Stomach (tissue), 9 donors: ENCODE measurements around the gene ATG14. TPM values are rescaled to one million over a fixed set of nuclear protein-coding genes. Genes with fewer than 3 reads are reported as not detected.

Experiments used
- DNase-seq, 2 donors: peaks; one replicate each; pipeline versions ENCODE4 v3.0.0 to v3.0.0-alpha.2; 2013 to 2019
- H3K27ac ChIP-seq, 5 donors: fragments of 200-600 bp in 4 of 5; sonication (generic) in 4 of 5; one replicate each; pipeline ENCODE4 v1.5.1; 2013 to 2019; ENCODE audit warnings: mild to moderate bottlenecking in 1 of 5, moderate library complexity in 1 of 5
- H3K27me3 ChIP-seq, 3 donors: fragments of 200-600 bp; sonication (generic); one replicate each; pipeline ENCODE4 v1.5.1; 2017 to 2019; ENCODE audit warnings: mixed run types in 1 of 3
- H3K36me3 ChIP-seq, 4 donors: fragments of 200-600 bp; sonication (generic); 1 replicate in 3 of 4; 2 replicates in 1 of 4; pipeline ENCODE4 v1.5.1; 2016 to 2019
- H3K4me1 ChIP-seq, 4 donors: fragments of 200-600 bp; sonication (generic); one replicate each; pipeline ENCODE4 v1.5.1; 2016 to 2019
- H3K4me3 ChIP-seq, 4 donors: fragments of 200-600 bp; sonication (generic) in 3 of 4; one replicate each; pipeline ENCODE4 v1.5.1; 2016 to 2019; ENCODE audit warnings: mild to moderate bottlenecking in 1 of 4
- H3K9me3 ChIP-seq, 4 donors: fragments of 200-600 bp; sonication (generic); one replicate each; pipeline ENCODE4 v1.5.1; 2016 to 2019
- EP300 ChIP-seq: sonication (generic); formaldehyde crosslinking; IDR thresholded peaks from one replicate; pipeline ENCODE4 v1.6.1; 2017; ENCODE audit warnings: antibody characterized with exemption
- POLR2A ChIP-seq, 4 donors: fragments of 450-650 bp; IDR thresholded peaks; one replicate each; pipeline ENCODE4 v1.6.1; 2016; ENCODE audit warnings: antibody characterized with exemption in 4 of 4, control low read depth in 2 of 4, mild to moderate bottlenecking in 1 of 4, moderate library complexity in 1 of 4
- POLR2AphosphoS5 ChIP-seq, 3 donors: sonication (generic); formaldehyde crosslinking; IDR thresholded peaks; one replicate each; pipeline ENCODE4 v1.6.1; 2016; ENCODE audit warnings: antibody characterized with exemption in 3 of 3
- WGBS, 5 donors: extraction: QIAGEN DNeasy Blood & Tissue Kit in 3 of 5; methylation state at CpG; one replicate each; pipeline versions ENCODE4 v1.1.5 to v1.1.7; 2013 to 2018; 5-methylcytosine and 5-hydroxymethylcytosine counted together
- intact Hi-C: fragments of 100-400 bp; cut with DNase I; formaldehyde crosslinking; loops from one replicate; pipeline ENCODE4 v1.15.1; 2023; ENCODE audit warnings: low total_unique reads
- polyA plus RNA-seq, 3 donors: library from polyadenylated mRNA; stranded (reverse); fragments of 200-250 nt; gene quantifications; one replicate each; pipeline ENCODE4 v1.2.3, GENCODE V29; 2013
- total RNA-seq, 5 donors: library from RNA; depleted of rRNA; stranded (reverse); fragments of >200 nt; gene quantifications; one replicate each; pipeline versions ENCODE4 v1.1.0 to v1.2.3, GENCODE V29; 2014 to 2016
- TF ChIP-seq, protein P1 (sequence below), 7 experiments: fragments of 450-650 bp in 4 of 7; fragments of 200-600 bp in 3 of 7; sonication (generic) in 3 of 7; IDR thresholded peaks; one replicate each; pipeline ENCODE4 v1.5.1; 2016 to 2019; ENCODE audit warnings: antibody characterized with exemption in 7 of 7, control low read depth in 2 of 7, mild to moderate bottlenecking in 1 of 7
- donor health status: healthy with polysubstance abuse.
- donor health status: Bipolar disorder and iron deficiency.
- donor health status: healthy.

The ATG14 gene
- total and polyA plus RNA-seq, 8 donors: 3.3 to 29.7 (median 5.8) TPM

DNA sequence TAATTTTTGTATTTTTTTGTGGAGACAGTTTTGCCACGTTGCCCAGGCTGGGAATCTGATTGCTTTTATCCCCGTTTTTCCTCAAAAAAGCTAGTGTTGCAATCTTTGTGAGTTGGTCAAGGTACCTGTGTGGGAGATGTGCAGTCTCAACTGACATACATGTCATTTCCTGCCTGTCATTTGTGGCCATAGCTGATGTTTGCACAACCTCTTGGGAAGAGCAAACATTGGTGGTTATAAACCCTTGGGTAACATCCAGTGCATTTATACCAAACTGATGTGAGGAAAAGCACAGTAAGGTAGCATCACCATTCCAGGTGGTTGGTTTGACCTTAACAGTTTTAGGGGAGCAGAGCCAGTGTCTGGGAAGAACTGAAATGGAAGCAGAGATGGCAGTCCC lies 54.7 kb downstream of the ATG14 start:
- intact Hi-C loops: loop anchor here (10.0 kb wide), 1 partner anchor 92 kb away; no protein-coding TSS in a partner anchor
- DNase-seq: no peak
- peaks cover 8 to 37% (median 34%) of the 10 kb centered on the region in 4 donors for H3K36me3 ChIP-seq
- no peak overlapping the region for H3K27ac ChIP-seq
- peaks cover 0 to 12% (median 8%) of the 10 kb centered on the region in 4 donors for H3K4me1 ChIP-seq
- no peaks in the 10 kb centered on the region for H3K9me3 ChIP-seq
- TF ChIP-seq POLR2A (IDR thresholded peaks at IDR 0.05): no peak
- no peak for TF ChIP-seq EP300
- TF ChIP-seq POLR2AphosphoS5 (IDR thresholded peaks at IDR 0.05): no peak
- TF ChIP-seq, protein P1, sequence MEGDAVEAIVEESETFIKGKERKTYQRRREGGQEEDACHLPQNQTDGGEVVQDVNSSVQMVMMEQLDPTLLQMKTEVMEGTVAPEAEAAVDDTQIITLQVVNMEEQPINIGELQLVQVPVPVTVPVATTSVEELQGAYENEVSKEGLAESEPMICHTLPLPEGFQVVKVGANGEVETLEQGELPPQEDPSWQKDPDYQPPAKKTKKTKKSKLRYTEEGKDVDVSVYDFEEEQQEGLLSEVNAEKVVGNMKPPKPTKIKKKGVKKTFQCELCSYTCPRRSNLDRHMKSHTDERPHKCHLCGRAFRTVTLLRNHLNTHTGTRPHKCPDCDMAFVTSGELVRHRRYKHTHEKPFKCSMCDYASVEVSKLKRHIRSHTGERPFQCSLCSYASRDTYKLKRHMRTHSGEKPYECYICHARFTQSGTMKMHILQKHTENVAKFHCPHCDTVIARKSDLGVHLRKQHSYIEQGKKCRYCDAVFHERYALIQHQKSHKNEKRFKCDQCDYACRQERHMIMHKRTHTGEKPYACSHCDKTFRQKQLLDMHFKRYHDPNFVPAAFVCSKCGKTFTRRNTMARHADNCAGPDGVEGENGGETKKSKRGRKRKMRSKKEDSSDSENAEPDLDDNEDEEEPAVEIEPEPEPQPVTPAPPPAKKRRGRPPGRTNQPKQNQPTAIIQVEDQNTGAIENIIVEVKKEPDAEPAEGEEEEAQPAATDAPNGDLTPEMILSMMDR (IDR thresholded peaks at IDR 0.05): no peak
- H3K4me3 ChIP-seq: no peak overlapping the region
- WGBS, 5 donors: 67 to 83% (median 69%) methylated on average over 2 of the region's 2 CpGs
- H3K27me3 ChIP-seq: no peaks in the 10 kb centered on the region

DNA sequence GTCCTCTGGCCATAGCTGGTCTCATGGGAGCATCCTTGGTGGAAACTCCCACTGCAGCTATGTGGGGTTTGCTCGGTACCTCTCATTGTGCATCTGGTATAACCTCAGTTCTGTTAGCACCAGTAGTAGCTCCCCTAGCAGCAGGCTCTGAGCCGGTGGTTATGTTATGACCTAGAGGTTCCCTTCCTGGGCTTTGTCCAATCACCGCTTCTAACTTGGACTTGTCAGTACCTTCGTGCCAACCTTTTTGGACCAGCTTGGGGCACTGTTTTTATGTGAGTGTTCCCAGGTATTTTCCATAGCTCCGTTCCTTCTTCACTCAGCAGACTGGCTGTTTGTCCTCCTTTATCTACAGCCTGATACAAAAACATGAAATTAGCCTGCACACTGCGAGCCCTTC lies 55.7 kb downstream of the ATG14 start:
- no peaks in the 10 kb centered on the region for H3K9me3 ChIP-seq
- H3K36me3 ChIP-seq: peaks cover 12 to 47% (median 44%) of the 10 kb centered on the region in 4 donors
- no peak overlapping the region for H3K4me3 ChIP-seq
- peaks cover 0 to 12% (median 8%) of the 10 kb centered on the region in 4 donors for H3K4me1 ChIP-seq
- intact Hi-C loops: loop anchor here (10.0 kb wide), 1 partner anchor 91 kb away; no protein-coding TSS in a partner anchor
- WGBS, 5 donors: 43 to 83% (median 69%) methylated on average over 6 of the region's 6 CpGs
- no peak for DNase-seq
- no peaks in the 10 kb centered on the region for H3K27me3 ChIP-seq
- TF ChIP-seq, protein P1 (IDR thresholded peaks at IDR 0.05): no peak
- TF ChIP-seq POLR2AphosphoS5 (IDR thresholded peaks at IDR 0.05) (no peak), POLR2A (IDR thresholded peaks at IDR 0.05) (no peak), EP300 (no peak)
- H3K27ac ChIP-seq: no peak overlapping the region

DNA sequence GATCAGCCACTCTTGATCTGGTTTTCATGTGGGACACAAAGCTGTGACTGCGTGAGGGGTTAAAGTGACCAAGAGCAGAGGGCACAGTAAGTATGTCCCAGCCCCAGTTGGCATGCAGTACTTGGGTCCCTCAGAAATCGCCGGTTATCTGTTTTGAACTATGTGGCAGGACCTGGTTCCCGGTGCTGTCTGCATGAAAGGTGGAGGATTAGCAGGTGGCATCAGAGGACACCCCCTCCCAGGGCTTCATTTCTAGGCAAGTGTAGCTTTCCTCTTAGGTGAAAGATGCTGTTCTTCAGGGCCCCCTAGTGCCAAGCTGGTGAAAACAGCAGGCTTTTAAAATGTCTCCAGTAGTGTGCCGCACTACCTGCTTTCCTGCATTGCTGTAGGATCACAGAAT lies 57.1 kb downstream of the ATG14 start:
- WGBS, 5 donors: 37 to 72% (median 38%) methylated on average over 5 of the region's 5 CpGs
- Histone ChIP-seq H3K36me3 (peaks cover 19 to 55% (median 51%) of the 10 kb centered on the region in 4 donors), H3K4me1 (peaks cover 0 to 15% (median 10%) of the 10 kb centered on the region in 4 donors), H3K4me3 (no peak overlapping the region), H3K27ac (no peak overlapping the region), H3K27me3 (no peaks in the 10 kb centered on the region), H3K9me3 (no peaks in the 10 kb centered on the region)
- DNase-seq: peak; percentile 53 to 84
- TF ChIP-seq, protein P1 (IDR thresholded peaks at IDR 0.05): peak in 4 of 7 experiments; percentile 43 to 61 (median 55)
- TF ChIP-seq POLR2AphosphoS5 (IDR thresholded peaks at IDR 0.05) (no peak), POLR2A (IDR thresholded peaks at IDR 0.05) (no peak), EP300 (no peak)
- intact Hi-C loops: loop anchor here (10.0 kb wide), 1 partner anchor 90 kb away; no protein-coding TSS in a partner anchor

DNA sequence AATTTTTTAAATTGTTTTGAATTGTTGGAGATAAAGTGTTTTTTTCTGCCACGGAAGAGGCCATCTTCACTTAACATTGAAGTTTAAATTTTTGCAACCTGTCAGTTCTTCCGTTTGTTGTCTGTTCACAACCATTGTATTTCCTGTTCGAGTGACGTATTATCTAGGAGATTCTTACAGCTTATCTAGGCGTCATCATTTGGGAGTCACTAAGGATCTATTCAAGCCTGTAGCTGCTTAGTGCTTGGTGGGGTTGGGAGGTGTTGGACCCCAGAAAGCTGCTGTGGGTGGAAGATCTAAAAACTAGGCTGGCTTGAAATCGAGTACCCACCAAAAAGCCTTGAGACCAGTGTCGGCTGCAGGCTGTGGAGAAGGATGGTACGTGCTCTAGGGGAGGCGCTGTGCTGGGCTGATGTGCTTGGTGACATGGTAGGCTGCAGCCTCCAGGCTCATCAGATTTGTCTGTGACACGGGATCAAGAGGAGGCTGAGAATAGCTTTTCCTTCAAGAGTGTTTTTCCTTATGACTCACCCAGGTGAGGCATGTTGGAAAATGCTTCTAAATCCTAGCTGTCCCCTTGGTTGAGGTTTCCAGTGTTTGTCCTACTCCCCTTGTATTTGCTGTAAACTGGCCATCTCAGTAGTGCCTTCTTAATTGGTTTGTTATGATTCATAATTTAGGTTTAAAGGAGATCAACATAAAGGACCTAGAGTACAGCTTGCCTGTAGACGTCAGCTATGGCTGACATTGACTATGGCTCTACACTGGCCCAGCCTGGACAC lies 57.8 kb downstream of the ATG14 start:
- TF ChIP-seq POLR2A (IDR thresholded peaks at IDR 0.05) (no peak), POLR2AphosphoS5 (IDR thresholded peaks at IDR 0.05) (no peak), EP300 (no peak)
- peak overlapping the region in 1 of 5 donors; percentile 1 for H3K27ac ChIP-seq
- peaks cover 4 to 21% (median 15%) of the 10 kb centered on the region in 4 donors for H3K4me1 ChIP-seq
- H3K9me3 ChIP-seq: no peaks in the 10 kb centered on the region
- intact Hi-C loops: loop anchor here (10.0 kb wide), 1 partner anchor 89 kb away; no protein-coding TSS in a partner anchor
- H3K36me3 ChIP-seq: peaks cover 19 to 55% (median 51%) of the 10 kb centered on the region in 4 donors
- DNase-seq: no peak
- H3K27me3 ChIP-seq: no peaks in the 10 kb centered on the region
- no peak overlapping the region for H3K4me3 ChIP-seq
- WGBS, 5 donors: 77 to 86% (median 81%) methylated on average over 11 of the region's 11 CpGs
